GM18502 (cell line): Measurements from ENCODE around the gene EIF4B.
"Not testable (repeated sequence)": the region's sequence is repeated elsewhere in the genome, so short reads cannot be mapped to it uniquely, and the experiment has no call there.

ENCODE experiments used
- ATAC-seq: cut with Tn5 transposase; IDR thresholded peaks from one replicate; pipeline ENCODE4 v1.9.1; 2021; ENCODE audit warnings: mild to moderate bottlenecking; ENCODE audit not compliant: unreplicated experiment, poor library complexity

The EIF4B gene

GRCh38 chr12:52992699-52993557, 13.3 kb upstream of the EIF4B start:
- ATAC-seq, result no peak

GRCh38 chr12:52993558-52993869, 12.7 kb upstream of the EIF4B start:
- ATAC-seq, result no peak

GRCh38 chr12:53004178-53004577, 2.1 kb upstream of the EIF4B start:
- no peak for ATAC-seq

GRCh38 chr12:53004582-53004981, 1.7 kb upstream of the EIF4B start:
- ATAC-seq, result no peak

GRCh38 chr12:53005215-53005985, 856 bp upstream of the EIF4B start:
- ATAC-seq, result no peak

- no peak for ATAC-seq
Measured at GRCh38 chr12:53006810-53007309, 604 bp downstream of the EIF4B start.

- no peak for ATAC-seq
Measured at GRCh38 chr12:53007343-53007742, 1.1 kb downstream of the EIF4B start.

- ATAC-seq, result not testable (repeated sequence)
Measured at GRCh38 chr12:53008760-53009159, 2.5 kb downstream of the EIF4B start.

- no peak for ATAC-seq
Measured at GRCh38 chr12:53010955-53011354, 4.7 kb downstream of the EIF4B start.

- no peak for ATAC-seq
Measured at GRCh38 chr12:53011889-53012288, 5.6 kb downstream of the EIF4B start.

- no peak for ATAC-seq
Measured at GRCh38 chr12:53012928-53013327, 6.7 kb downstream of the EIF4B start.

GRCh38 chr12:53014709-53015108, 8.5 kb downstream of the EIF4B start:
- no peak for ATAC-seq

- ATAC-seq, result no peak
Measured at GRCh38 chr12:53025250-53025649, 19.0 kb downstream of the EIF4B start.

GRCh38 chr12:53027014-53027413, 20.8 kb downstream of the EIF4B start:
- ATAC-seq, result not testable (repeated sequence)

- ATAC-seq, result no peak
Measured at GRCh38 chr12:53031616-53032015, 25.4 kb downstream of the EIF4B start.

GRCh38 chr12:53033832-53034231, 27.6 kb downstream of the EIF4B start:
- ATAC-seq, result not testable (repeated sequence)

- no peak for ATAC-seq
Measured at GRCh38 chr12:53034459-53034858, 28.2 kb downstream of the EIF4B start.

GRCh38 chr12:53036802-53037201, 30.5 kb downstream of the EIF4B start:
- no peak for ATAC-seq

- no peak for ATAC-seq
Measured at GRCh38 chr12:53039851-53040250, 33.6 kb downstream of the EIF4B start.

GRCh38 chr12:53042607-53043454, 36.6 kb downstream of the EIF4B start:
- no peak for ATAC-seq
